GM19328 (cell line): ENCODE measurements around the gene CPLX1.

ENCODE experiments used
- ATAC-seq: cut with Tn5 transposase; IDR thresholded peaks from one replicate; pipeline ENCODE4 v1.9.1; 2021; ENCODE audit warnings: mild to moderate bottlenecking, moderate library complexity; ENCODE audit not compliant: unreplicated experiment

CPLX1 gene

GRCh38 chr4:825971-826330 is at the start of gene CPLX1:
Gene CPLX1, minus strand, starts transcription at chr4:826129. Its CDS starts 1,607 bp downstream, at chr4:824522.
- ATAC-seq = no peak

- ATAC-seq = no peak
Observed at GRCh38 chr4:874971-875817, 49.3 kb upstream of the CPLX1 start.

DNA sequence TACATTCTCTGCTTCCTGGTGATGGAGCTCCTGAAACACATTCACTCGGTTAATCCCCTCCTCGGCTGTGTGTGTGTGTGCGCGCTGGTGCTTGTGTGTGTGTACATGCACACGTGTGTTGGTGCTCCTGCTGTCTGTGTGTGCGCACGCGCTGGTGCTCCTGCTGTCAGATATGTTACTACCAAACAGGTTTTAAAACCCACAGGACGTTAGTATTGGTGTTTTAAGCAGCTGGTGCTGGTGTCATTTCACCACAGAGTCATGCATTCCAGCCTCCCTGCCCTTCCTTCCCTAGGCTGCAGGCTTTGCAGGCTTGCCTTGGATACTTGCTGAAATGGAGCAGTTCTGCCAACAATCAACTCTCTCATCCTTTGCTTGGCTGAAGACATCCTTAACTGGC is 48.1 kb upstream of the CPLX1 start:
- ATAC-seq = no peak

DNA sequence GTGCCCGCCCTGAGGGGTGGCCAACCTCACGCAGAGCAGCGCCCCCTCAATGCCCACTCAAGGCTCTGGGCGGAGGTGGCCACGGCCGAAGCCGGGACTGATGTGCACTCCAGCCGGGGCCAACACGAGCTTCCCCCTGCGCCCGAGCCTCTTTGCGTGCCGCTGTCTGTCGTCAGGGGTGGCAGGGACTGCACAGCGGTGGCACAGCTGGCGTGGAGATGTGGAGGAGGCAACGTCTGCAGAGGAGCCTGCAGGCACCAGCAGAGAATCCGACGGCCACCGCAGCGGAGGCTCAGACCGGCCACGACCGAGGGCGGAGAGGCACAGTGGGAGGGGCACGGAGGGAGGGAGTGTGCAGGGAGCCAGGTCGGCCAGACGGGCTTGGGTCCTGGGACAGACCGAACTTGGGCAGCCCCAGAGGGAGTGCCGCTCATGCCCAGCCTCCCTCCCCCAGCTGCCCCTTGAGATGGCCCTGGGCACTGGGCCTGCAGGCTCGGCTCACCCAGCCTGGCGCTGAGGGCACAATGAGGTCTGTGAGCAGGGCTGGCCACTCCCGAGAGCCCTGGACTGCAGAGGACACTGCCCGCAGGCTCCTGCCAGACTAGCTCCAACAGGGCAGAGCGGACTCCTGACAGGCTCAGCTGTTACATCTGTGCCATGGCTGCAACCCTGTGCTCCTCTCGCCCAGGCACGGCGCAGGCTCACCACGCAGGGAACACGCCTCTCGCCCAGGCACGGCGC is 46.5 kb upstream of the CPLX1 start:
- no peak for ATAC-seq

DNA sequence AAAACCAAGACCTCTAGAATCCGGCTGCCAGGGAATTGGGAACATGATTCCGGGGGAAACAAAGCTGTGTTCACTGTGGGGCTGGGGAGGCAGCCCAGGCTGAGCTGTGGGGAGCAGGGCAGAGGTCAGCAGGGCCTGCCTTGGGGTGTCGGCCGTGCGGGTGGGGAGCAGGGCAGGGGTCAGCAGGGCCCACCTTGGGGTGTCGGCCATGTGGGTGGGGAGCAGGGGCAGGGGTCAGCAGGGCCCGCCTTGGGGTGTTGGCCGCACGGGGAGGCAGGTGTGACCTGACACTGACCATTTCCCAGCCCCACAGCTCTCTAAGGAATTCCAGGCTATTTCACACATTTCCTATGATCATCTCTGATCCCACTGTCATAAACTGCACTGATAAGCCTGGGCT is 45.6 kb upstream of the CPLX1 start:
- no peak for ATAC-seq

DNA sequence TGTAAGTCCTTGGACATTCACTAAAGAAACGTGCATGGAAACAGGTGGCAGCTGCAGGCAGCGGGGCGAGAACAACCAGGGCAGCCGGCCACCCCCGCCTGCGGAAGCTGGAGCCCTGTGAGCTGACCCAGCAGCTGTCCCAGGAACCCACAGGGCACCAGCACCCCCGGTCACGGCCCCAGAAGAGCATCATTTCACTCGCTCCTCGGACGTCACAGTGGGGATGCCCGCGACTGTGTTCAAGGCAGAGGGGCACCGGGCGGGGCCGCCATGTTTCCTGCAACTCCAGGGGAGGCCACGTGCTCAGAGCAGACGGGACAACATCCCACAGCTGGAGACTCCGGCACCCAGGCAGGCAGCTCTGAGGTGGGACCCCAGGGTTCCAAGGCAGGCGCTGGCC is 45.0 kb upstream of the CPLX1 start:
- ATAC-seq = no peak

DNA sequence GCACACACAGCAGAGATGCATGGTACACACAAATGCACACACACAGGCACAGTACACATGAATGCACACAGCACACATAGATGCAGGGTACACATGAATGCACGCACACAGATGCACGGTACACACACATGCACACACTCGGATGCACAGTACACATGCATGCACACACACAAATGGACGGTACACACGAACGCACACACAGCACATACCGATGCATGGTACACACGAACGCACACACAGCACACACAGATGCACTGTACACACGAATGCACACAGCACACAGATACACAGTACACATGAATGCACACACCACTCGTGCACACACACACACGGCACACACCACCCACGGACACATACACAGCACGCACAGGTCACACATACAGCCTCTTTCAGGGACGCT is 43.8 kb upstream of the CPLX1 start:
- ATAC-seq = no peak

DNA sequence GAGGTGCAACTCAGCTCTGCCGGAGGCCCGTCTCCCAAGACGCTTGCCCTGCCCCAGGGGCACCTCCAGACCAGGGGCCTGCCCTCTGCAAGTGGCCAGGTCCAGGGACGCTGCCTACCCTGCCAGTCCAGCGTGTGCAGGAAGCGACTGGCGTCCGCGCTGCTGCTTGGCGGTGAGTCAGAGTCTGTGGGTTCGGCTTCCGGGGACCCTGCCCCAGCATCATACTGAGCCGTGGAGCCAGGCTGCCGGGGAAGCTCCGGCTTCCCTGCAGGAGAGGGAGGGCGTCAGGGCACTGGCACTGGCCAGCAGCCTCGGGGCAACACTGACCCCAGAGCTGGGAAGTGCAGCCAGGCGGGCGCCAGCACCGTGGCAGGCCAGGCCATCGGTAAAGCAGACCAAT is 42.5 kb upstream of the CPLX1 start:
- ATAC-seq = no peak

- no peak for ATAC-seq
Observed at GRCh38 chr4:867526-868250, 41.8 kb upstream of the CPLX1 start.

DNA sequence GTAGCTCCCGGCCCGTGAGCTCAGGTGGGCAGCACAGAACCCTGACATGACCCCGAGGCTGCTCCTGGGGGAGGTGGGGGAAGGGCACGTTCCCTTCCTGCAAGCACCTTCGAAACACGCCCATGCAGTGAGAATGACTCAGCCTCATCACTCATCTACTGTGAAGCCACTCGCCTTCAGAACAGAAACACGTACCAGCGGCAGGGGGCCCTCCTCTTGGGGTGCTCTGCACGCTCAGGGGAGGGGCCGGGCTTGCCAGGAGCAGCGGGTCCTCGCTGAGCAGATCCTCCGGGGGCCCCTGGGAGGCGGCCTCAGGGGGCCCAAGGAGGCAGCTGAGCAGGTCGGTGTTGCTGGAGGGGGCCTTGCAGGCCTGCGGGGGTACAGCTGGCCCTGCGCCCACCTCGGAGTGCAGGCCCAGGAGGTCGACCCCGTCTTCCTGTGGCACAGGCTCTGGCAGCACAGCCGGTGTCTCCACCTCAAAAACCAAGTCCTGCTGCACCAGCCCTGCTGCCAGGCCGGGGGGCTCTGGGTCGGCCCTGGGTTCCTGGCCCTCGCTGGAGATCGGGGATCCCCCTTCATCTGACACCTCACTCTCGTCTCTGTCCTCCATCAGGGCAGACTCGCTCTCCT is 40.9 kb upstream of the CPLX1 start:
- no peak for ATAC-seq

GRCh38 chr4:866068-866760 is 40.3 kb upstream of the CPLX1 start:
- no peak for ATAC-seq

GRCh38 chr4:865572-865971 is 39.6 kb upstream of the CPLX1 start:
- ATAC-seq = no peak

DNA sequence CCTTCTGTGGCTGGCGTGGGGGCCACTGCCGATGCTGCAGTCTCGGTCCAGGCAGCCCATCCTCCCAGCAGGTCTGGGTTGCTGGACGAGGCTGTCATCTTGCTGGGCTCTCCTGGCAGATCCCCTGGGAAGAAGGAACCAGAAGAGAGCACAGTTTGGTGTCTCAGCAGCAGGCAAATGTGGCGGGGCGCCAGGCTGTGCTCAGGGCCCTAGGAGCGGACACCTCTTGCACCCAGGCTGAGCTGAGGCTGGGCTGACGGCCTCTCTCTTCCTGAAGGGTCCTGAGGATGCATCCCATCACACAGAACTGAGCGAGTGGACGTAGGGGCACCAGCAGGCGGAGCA is 39.2 kb upstream of the CPLX1 start:
- no peak for ATAC-seq

DNA sequence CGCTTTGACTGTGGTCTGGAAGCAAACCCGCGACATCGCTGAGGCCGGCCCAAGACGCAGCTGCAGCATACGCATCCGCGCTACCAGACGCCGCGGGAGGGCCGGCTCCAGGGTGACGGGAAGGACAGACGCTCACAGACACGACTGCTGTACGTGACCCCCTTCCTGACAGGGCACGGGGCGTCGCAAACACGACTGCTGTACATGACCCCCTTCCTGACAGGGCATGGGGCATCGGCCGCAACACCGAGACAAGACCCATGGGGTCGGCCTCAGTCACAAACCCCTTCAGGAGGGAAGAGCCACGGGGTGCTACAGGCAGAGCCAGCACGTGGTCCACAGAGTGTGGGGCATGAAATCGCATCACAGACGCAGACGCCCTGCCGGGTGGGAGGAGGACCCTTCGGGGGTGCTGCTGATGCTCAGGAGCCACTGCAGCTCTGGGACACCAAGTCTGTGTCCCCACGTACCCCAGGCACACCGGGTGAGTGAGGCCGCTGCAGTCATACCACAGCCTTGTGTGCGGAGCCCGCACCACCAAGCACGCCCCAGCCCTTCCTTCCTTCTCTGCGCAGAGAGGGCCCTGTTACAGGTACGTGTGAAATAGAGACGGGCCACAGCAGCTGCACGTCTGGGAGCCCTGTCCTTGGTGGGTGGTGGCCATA is 38.7 kb upstream of the CPLX1 start:
- ATAC-seq = no peak

- ATAC-seq = no peak
Observed at GRCh38 chr4:860561-860960, 34.6 kb upstream of the CPLX1 start.

DNA sequence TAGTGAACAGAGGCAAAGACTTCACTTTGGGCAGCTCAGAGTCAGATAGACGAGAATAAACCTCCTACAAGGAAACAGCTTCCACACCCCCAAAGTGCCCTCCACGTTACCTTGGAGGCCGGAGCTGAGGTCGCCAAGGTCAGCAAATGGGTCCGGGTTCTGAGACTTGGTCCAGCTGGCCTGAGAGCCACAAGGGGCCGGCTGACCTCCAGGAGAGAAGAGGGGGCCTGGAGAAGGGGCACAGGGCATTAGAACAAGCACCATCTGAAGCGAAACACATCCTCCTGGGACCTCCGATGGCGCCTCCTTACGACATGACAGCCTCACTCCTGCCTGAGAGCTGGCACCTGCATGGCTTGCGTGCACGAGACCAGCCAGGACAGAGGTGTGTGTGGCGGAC is 33.6 kb upstream of the CPLX1 start:
- no peak for ATAC-seq

GRCh38 chr4:858831-859451 is 33.0 kb upstream of the CPLX1 start:
- no peak for ATAC-seq

GRCh38 chr4:858041-858481 is 32.1 kb upstream of the CPLX1 start:
- no peak for ATAC-seq

- no peak for ATAC-seq
Observed at GRCh38 chr4:857461-857860, 31.5 kb upstream of the CPLX1 start.
